ENCODE results near the gene LENG8. TPM values are rescaled to one million over a fixed set of nuclear protein-coding genes. Genes with fewer than 3 reads are reported as not detected.

Gene LENG8
- total RNA-seq, 1 experiment from 2014 or later, result 196 TPM

GRCh38 chr19:54435551-54436016, 13.4 kb upstream of the LENG8 start:
- intact Hi-C loops (cut with micrococcal nuclease), result no loop called here
- ChIA-PET CTCF (no interaction called here), RAD21 (ENCODE audit: low non-redundant PET in 1 of 2, low total read pairs in 2 of 2, uncharacterized antibody in 2 of 2, unreplicated experiment in 2 of 2) (no interaction called here), POLR2A (no interaction called here)
- DNase-seq (ENCODE audit: low read depth, low spot score) (no peak), ATAC-seq (no peak)
- TF ChIP-seq SIN3A (IDR thresholded peaks at IDR 0.05; ENCODE audit: low read depth) (no peak), CEBPB (IDR thresholded peaks at IDR 0.05; ENCODE audit: low read depth) (no peak), RAD21 (IDR thresholded peaks at IDR 0.05; ENCODE audit: low read depth) (no peak), EZH2phosphoT487 (IDR thresholded peaks at IDR 0.05; ENCODE audit: borderline replicate concordance) (no peak), ZNF274 (IDR thresholded peaks at IDR 0.05; ENCODE audit: low read depth, low read length) (no peak), JUND (IDR thresholded peaks at IDR 0.05) (no peak), MAX (IDR thresholded peaks at IDR 0.05) (no peak), ELF1 (IDR thresholded peaks at IDR 0.05; ENCODE audit: borderline replicate concordance, low read depth) (no peak), TCF7L2 (IDR thresholded peaks at IDR 0.05; ENCODE audit: borderline replicate concordance, extremely low read depth, insufficient read depth, insufficient read length) (no peak), ZBTB33 (IDR thresholded peaks at IDR 0.05; ENCODE audit: extremely low read depth, insufficient replicate concordance, low read length) (no peak), EZH2 (IDR thresholded peaks at IDR 0.05) (no peak), POLR2AphosphoS5 (IDR thresholded peaks at IDR 0.05; ENCODE audit: low read depth, low read length) (no peak), CTCF (IDR thresholded peaks at IDR 0.05 in 2 of 3, conservative IDR thresholded peaks at IDR 0.05 in 1 of 3; ENCODE audit: borderline replicate concordance in 1 of 3, insufficient read depth in 1 of 3, low read depth in 2 of 3, low read length in 2 of 3) (no peak)
- H3K9me3 ChIP-seq (ENCODE audit: control insufficient read depth in 1 of 2, insufficient read depth in 1 of 2, low read depth in 1 of 2, low read length in 2 of 2), result no peaks in the 10 kb centered on the region
- H3K9me2 ChIP-seq (ENCODE audit: insufficient read depth), result no peaks in the 10 kb centered on the region
- H3K27ac ChIP-seq (ENCODE audit: low read depth, low read length), result no peak overlapping the region
- BruUV-seq (replicated peaks), result no TSS peak
- no peaks in the 10 kb centered on the region for H3K27me3 ChIP-seq (ENCODE audit: insufficient read depth, low read length)
- H3K4me3 ChIP-seq (replicated peaks in 1 of 2; ENCODE audit: low read depth in 1 of 2, low read length in 2 of 2), result no peak overlapping the region
- H3K4me2 ChIP-seq (ENCODE audit: low read length), result no peak overlapping the region
- no peak overlapping the region for H2AFZ ChIP-seq (ENCODE audit: low read depth, low read length, poor library complexity, severe bottlenecking)
- no peaks in the 10 kb centered on the region for H4K20me1 ChIP-seq (ENCODE audit: insufficient read depth)
- no peak overlapping the region for H3K9ac ChIP-seq (ENCODE audit: low read length)
- peaks cover 24 to 35% of the 10 kb centered on the region in 2 experiments for H3K4me1 ChIP-seq (ENCODE audit: control insufficient read depth in 1 of 2, insufficient read depth in 2 of 2, low read length in 2 of 2)
- H3K36me3 ChIP-seq (ENCODE audit: control insufficient read depth in 1 of 2, insufficient read depth in 2 of 2, low read length in 2 of 2), result peaks cover 0 to 5% of the 10 kb centered on the region in 2 experiments; a peak in 1 of 4 replicates
- H3K79me2 ChIP-seq (ENCODE audit: insufficient read depth, low read length), result no peaks in the 10 kb centered on the region

Measured in HCT116 (cell line).